Measurements from ENCODE around the gene CSNK1A1. TPM values are rescaled to one million over a fixed set of nuclear protein-coding genes. Genes with fewer than 3 reads are reported as not detected.

CSNK1A1 gene
- total and polyA plus RNA-seq, 4 donors, result 43.0 to 108 (median 78.2) TPM

GRCh38 chr5:149540089-149540488, 11.2 kb downstream of the CSNK1A1 start:
- no peak overlapping the region for H3K4me3 ChIP-seq (ENCODE audit: low read depth in 1 of 3, low read length in 3 of 3)
- H3K4me1 ChIP-seq (ENCODE audit: control insufficient read depth in 4 of 4, insufficient read depth in 4 of 4, low read length in 3 of 4), result peaks cover 8 to 24% (median 11%) of the 10 kb centered on the region in 4 donors
- DNase-seq (ENCODE audit: low spot score), result no peak
- WGBS, result 83% methylated on average over 3 of the region's 3 CpGs
- peaks cover 3 to 12% (median 7%) of the 10 kb centered on the region in 4 donors for H3K36me3 ChIP-seq (ENCODE audit: control insufficient read depth in 4 of 4, insufficient read depth in 3 of 4, low read depth in 1 of 4, low read length in 3 of 4)
- H3K27me3 ChIP-seq (ENCODE audit: control insufficient read depth in 4 of 4, insufficient read depth in 4 of 4, low read length in 3 of 4), result no peaks in the 10 kb centered on the region
- no peak overlapping the region for H3K27ac ChIP-seq (ENCODE audit: low read depth in 1 of 2, low read length in 2 of 2)
- TF ChIP-seq ZBTB33 (IDR thresholded peaks at IDR 0.05) (no peak), HNF4G (IDR thresholded peaks at IDR 0.05) (no peak), RXRA (IDR thresholded peaks at IDR 0.05) (no peak), FOXA1 (IDR thresholded peaks at IDR 0.05) (no peak), RAD21 (IDR thresholded peaks at IDR 0.05) (no peak), ATF3 (IDR thresholded peaks at IDR 0.05) (no peak), NR2F2 (IDR thresholded peaks at IDR 0.05) (no peak), FOXA2 (IDR thresholded peaks at IDR 0.05) (no peak), JUND (IDR thresholded peaks at IDR 0.05) (no peak), YY1 (IDR thresholded peaks at IDR 0.05) (no peak), SP1 (IDR thresholded peaks at IDR 0.05) (no peak), REST (IDR thresholded peaks at IDR 0.05) (no peak), EGR1 (IDR thresholded peaks at IDR 0.05; ENCODE audit: low read depth in 2 of 2) (no peak), HNF4A (conservative IDR thresholded peaks at IDR 0.05) (no peak), MAX (IDR thresholded peaks at IDR 0.05) (no peak), CTCF (IDR thresholded peaks at IDR 0.05; ENCODE audit: low read depth, low read length, missing input control) (no peak), GABPA (IDR thresholded peaks at IDR 0.05 in 1 of 2, conservative IDR thresholded peaks at IDR 0.05 in 1 of 2) (no peak), TAF1 (conservative IDR thresholded peaks at IDR 0.05) (no peak)
- no peak overlapping the region for H3K9ac ChIP-seq (ENCODE audit: low read depth in 1 of 2, low read length in 2 of 2)
- no peaks in the 10 kb centered on the region for H3K9me3 ChIP-seq (ENCODE audit: control insufficient read depth in 4 of 4, low read length in 3 of 4)

Measured in liver (tissue), 9 donors.